GM12878 (cell line): Measurements from ENCODE around the gene GZF1. TPM values are rescaled to one million over a fixed set of nuclear protein-coding genes. Genes with fewer than 3 reads are reported as not detected.

Experiments
- CBX5 ChIP-seq: sonication (generic); IDR thresholded peaks from 2 replicates; pipeline ENCODE4 v1.6.1; 2016; ENCODE audit warnings: low read depth, moderate library complexity, mild to moderate bottlenecking, inconsistent platforms
- CHD2 ChIP-seq: IDR thresholded peaks from 2 replicates; pipeline ENCODE4 v1.6.1; 2011; ENCODE audit warnings: low read depth, low read length, improper control_type of control experiment, borderline replicate concordance
- FOXM1 ChIP-seq: IDR thresholded peaks from 2 replicates; pipeline ENCODE4 v1.6.1; 2012; ENCODE audit warnings: low read depth, mild to moderate bottlenecking, inconsistent platforms, low read length, moderate library complexity
- GATAD2B ChIP-seq: fragments of 450-650 bp; conservative IDR thresholded peaks from 2 replicates; pipeline ENCODE4 v1.6.1; 2017; ENCODE audit warnings: low read depth, mild to moderate bottlenecking, moderate library complexity
- IKZF2 ChIP-seq, 2 experiments: fragments of 450-650 bp; IDR thresholded peaks; 2 replicates each; pipeline ENCODE4 v1.6.1; 2017; ENCODE audit warnings: mild to moderate bottlenecking in 2 of 2, moderate library complexity in 2 of 2
- JUNB ChIP-seq: IDR thresholded peaks from 2 replicates; pipeline ENCODE4 v1.6.1; 2016; ENCODE audit warnings: antibody characterized with exemption, mild to moderate bottlenecking
- KLF5 ChIP-seq: fragments of 450-650 bp; IDR thresholded peaks from 2 replicates; pipeline ENCODE4 v1.6.1; 2014; ENCODE audit warnings: mild to moderate bottlenecking; ENCODE audit not compliant: partially characterized antibody
- MLLT1 ChIP-seq: fragments of 450-650 bp; IDR thresholded peaks from 2 replicates; pipeline ENCODE4 v1.6.1; 2016; ENCODE audit warnings: mild to moderate bottlenecking
- NFYB ChIP-seq: IDR thresholded peaks from 2 replicates; pipeline ENCODE4 v1.6.1; 2011; ENCODE audit warnings: low read depth, mild to moderate bottlenecking, low read length, improper control_type of control experiment, moderate library complexity; ENCODE audit not compliant: insufficient read depth
- NRF1 ChIP-seq: conservative IDR thresholded peaks from 2 replicates; pipeline ENCODE4 v1.6.1; 2011; ENCODE audit warnings: mild to moderate bottlenecking, low read depth, low read length, improper control_type of control experiment
- RAD21 ChIP-seq: IDR thresholded peaks from 2 replicates; pipeline ENCODE4 v1.6.1; 2011; ENCODE audit warnings: mild to moderate bottlenecking, low read depth, low read length, moderate library complexity; ENCODE audit not compliant: insufficient read depth
- SMC3 ChIP-seq: IDR thresholded peaks from 2 replicates; pipeline ENCODE4 v1.6.1; 2011; ENCODE audit warnings: low read length, improper control_type of control experiment, borderline replicate concordance
- SPI1 ChIP-seq: IDR thresholded peaks from 2 replicates; pipeline ENCODE4 v1.6.1; 2011; ENCODE audit warnings: low read depth, mild to moderate bottlenecking, low read length, moderate library complexity, borderline replicate concordance; ENCODE audit not compliant: insufficient read depth
- SREBF1 ChIP-seq: IDR thresholded peaks from 2 replicates; pipeline ENCODE4 v1.6.1; 2012; ENCODE audit warnings: mild to moderate bottlenecking, low read length
- SREBF2 ChIP-seq: IDR thresholded peaks from 2 replicates; pipeline ENCODE4 v1.6.1; 2012; ENCODE audit warnings: mild to moderate bottlenecking, low read length
- ZBED1 ChIP-seq: IDR thresholded peaks from 2 replicates; pipeline ENCODE4 v1.6.1; 2016; ENCODE audit warnings: borderline replicate concordance
- ZBTB4 ChIP-seq: fragments of 450-650 bp; formaldehyde crosslinking; IDR thresholded peaks from 2 replicates; pipeline ENCODE4 v1.4.0; 2022; ENCODE audit warnings: mild to moderate bottlenecking, moderate library complexity
- ZNF274 ChIP-seq: IDR thresholded peaks from one replicate; pipeline ENCODE4 v1.8.0; 2011; ENCODE audit not compliant: insufficient read length, insufficient read depth
- polyA plus RNA-seq, 11 experiments: library from polyadenylated mRNA; depleted of rRNA in 4 of 11; unstranded in 6 of 11; stranded (reverse) in 5 of 11; fragments of >200 nt; fragmentation: Nextera tagmentation in 4 of 11; fragmentation: Illumina TruSeq in 1 of 11; extraction: Ambion mirVana in 4 of 11; extraction: Trizol in 1 of 11; gene quantifications; 1 replicate in 1 of 11; 2 replicates in 10 of 11; pipeline versions ENCODE4 v1.2.1 to v1.2.3, GENCODE V29; 2011 to 2016; ENCODE audit warnings: inconsistent platforms in 2 of 11, missing spikeins in 2 of 11, low read depth in 1 of 11
- total RNA-seq, 4 experiments: library from RNA; depleted of rRNA in 3 of 4; stranded (reverse); fragments of >200 nt in 3 of 4; fragmentation: Illumina TruSeq in 1 of 4; extraction: Trizol in 1 of 4; gene quantifications; 2 replicates each; pipeline versions ENCODE4 v1.2.1 to v1.2.3, GENCODE V29; 2013 to 2021
- TF ChIP-seq, protein P1 (sequence below): fragments of 450-650 bp; conservative IDR thresholded peaks from 2 replicates; pipeline ENCODE4 v1.6.1; 2017; ENCODE audit warnings: mild to moderate bottlenecking, moderate library complexity
- TF ChIP-seq, protein P2 (sequence below): IDR thresholded peaks from 2 replicates; pipeline ENCODE4 v1.6.1; 2011; ENCODE audit warnings: mild to moderate bottlenecking, low read depth, low read length, moderate library complexity; ENCODE audit not compliant: insufficient replicate concordance

Gene GZF1
- total and polyA plus RNA-seq, 10 of the 15 experiments (the other 5 are each of a cell fraction or from before 2014, with no cell fraction given): 2.2 to 19.5 (median 9.7) TPM

DNA sequence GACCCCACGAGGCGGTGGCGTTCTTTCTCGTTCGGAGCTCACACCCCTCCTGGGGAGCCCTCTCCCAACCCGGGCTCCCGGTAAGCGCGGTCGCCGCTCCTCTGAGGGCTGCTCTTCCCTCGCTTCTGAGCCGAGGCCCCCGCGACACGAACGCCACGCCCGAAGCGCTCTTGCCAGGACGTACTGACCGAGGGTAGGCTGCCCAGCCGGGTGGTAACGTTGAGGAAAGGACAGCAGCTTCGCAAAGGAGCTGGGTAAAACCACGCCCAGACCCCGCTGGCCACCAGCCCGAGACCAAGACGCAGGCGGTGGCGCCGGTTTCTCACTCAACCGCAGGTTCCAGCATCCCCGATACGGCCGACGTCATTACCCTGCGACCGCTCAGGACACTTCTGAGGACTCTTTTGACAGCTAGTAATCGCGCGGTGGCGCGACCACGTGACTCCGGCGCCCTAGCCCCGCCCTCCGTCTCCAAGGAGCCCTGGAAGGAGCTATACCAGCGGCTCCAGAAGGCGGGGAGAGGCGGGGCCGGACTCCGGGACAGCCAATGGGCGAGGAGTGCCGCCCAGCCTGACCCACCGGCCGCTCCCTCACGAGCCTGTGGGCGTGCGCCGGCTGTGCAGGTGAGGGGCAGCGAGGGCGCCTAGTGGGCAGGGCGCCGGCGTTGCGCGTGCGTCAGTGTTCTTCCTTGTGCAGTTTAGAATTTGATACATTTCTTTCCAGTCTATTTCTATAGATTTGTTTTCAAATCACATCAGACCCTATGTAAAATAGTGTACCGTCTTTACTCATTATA is 4.0 kb upstream of the GZF1 start (continued):
- peak; percentile 64; the same call in 1 of the 2 replicates for TF ChIP-seq CHD2
- no peak for TF ChIP-seq SMC3
- TF ChIP-seq ZBED1: no peak
- TF ChIP-seq ZNF274: no peak
- TF ChIP-seq, protein P1, sequence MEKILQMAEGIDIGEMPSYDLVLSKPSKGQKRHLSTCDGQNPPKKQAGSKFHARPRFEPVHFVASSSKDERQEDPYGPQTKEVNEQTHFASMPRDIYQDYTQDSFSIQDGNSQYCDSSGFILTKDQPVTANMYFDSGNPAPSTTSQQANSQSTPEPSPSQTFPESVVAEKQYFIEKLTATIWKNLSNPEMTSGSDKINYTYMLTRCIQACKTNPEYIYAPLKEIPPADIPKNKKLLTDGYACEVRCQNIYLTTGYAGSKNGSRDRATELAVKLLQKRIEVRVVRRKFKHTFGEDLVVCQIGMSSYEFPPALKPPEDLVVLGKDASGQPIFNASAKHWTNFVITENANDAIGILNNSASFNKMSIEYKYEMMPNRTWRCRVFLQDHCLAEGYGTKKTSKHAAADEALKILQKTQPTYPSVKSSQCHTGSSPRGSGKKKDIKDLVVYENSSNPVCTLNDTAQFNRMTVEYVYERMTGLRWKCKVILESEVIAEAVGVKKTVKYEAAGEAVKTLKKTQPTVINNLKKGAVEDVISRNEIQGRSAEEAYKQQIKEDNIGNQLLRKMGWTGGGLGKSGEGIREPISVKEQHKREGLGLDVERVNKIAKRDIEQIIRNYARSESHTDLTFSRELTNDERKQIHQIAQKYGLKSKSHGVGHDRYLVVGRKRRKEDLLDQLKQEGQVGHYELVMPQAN: peak; percentile 61
- no peak for TF ChIP-seq ZBTB4 (CRISPR knock-in tag)
- peak; percentile 53; the same call in 1 of the 2 replicates for TF ChIP-seq SREBF1
- TF ChIP-seq SPI1: no peak
- TF ChIP-seq, protein P2, sequence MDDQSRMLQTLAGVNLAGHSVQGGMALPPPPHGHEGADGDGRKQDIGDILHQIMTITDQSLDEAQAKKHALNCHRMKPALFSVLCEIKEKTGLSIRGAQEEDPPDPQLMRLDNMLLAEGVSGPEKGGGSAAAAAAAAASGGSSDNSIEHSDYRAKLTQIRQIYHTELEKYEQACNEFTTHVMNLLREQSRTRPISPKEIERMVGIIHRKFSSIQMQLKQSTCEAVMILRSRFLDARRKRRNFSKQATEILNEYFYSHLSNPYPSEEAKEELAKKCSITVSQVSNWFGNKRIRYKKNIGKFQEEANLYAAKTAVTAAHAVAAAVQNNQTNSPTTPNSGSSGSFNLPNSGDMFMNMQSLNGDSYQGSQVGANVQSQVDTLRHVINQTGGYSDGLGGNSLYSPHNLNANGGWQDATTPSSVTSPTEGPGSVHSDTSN: peak; percentile 71
- TF ChIP-seq JUNB: no peak
- no peak for TF ChIP-seq RAD21
- TF ChIP-seq SREBF2: no peak
- TF ChIP-seq IKZF2 (IDR thresholded peaks at IDR 0.05): no peak; a peak in 1 of 4 replicates
- TF ChIP-seq FOXM1: no peak
- peak; percentile 86 for TF ChIP-seq NFYB
- TF ChIP-seq MLLT1: peak; percentile 78
- TF ChIP-seq KLF5: peak; percentile 38
- no peak for TF ChIP-seq CBX5
- peak; percentile 77 for TF ChIP-seq NRF1
- peak; percentile 52; the same call in 1 of the 2 replicates for TF ChIP-seq GATAD2B
